T-helper 1 cell treated with Interleukin-12 subunit alpha and Interleukin-12 subunit beta and Interleukin-4 antibody, amounts not matched to agents 30 ng/mL and 1 ng/mL, for 36 hours (primary cell): Measurements from ENCODE around the gene NOC2L. TPM values are rescaled to one million over a fixed set of nuclear protein-coding genes. Genes with fewer than 3 reads are reported as not detected.
"Not testable (repeated sequence)": the region's sequence is repeated elsewhere in the genome, so short reads cannot be mapped to it uniquely, and the experiment has no call there.

ENCODE experiments used
- intact Hi-C: fragments of 100-400 bp; cut with micrococcal nuclease; formaldehyde crosslinking; loops from one replicate; pipeline ENCODE4 v1.15.1; 2024
- total RNA-seq: library from RNA; stranded (reverse); gene quantifications from 2 replicates; pipeline ENCODE4 v1.2.3, GENCODE V29; 2022

The NOC2L gene
- total RNA-seq, 1 donor from 2014 or later = 90.0 TPM

GRCh38 chr1:906600-907420 lies 52.2 kb downstream of the NOC2L start:
- intact Hi-C loops = loop anchor here (5.0 kb wide), 1 partner anchor 50 kb away; the partner anchor contains the start of gene NOC2L

GRCh38 chr1:905811-906599 lies 53.1 kb downstream of the NOC2L start:
- intact Hi-C loops = loop anchor here (2.0 to 5.0 kb wide), 2 partner anchors 37 to 51 kb away; partner anchors contain the start of gene NOC2L

GRCh38 chr1:905071-905749 lies 53.8 kb downstream of the NOC2L start:
- intact Hi-C loops = loop anchor here (2.0 to 5.0 kb wide), 2 partner anchors 36 to 52 kb away; partner anchors contain the start of gene NOC2L

- intact Hi-C loops = loop anchor here (1.0 to 2.0 kb wide), 2 partner anchors 36 to 72 kb away; no protein-coding TSS in a partner anchor
These were observed 54.6 kb downstream of the NOC2L start for GRCh38 chr1:904310-904950.

GRCh38 chr1:903721-904271 lies 55.3 kb downstream of the NOC2L start:
- intact Hi-C loops = loop anchor here (1.0 to 2.0 kb wide), 2 partner anchors 35 to 73 kb away; no protein-coding TSS in a partner anchor

GRCh38 chr1:903305-903704 lies 55.8 kb downstream of the NOC2L start:
- intact Hi-C loops = no loop called here

GRCh38 chr1:902802-903201 lies 56.3 kb downstream of the NOC2L start:
- intact Hi-C loops = no loop called here

GRCh38 chr1:901108-901859 lies 57.8 kb downstream of the NOC2L start:
- intact Hi-C loops = no loop called here

GRCh38 chr1:899636-900317 lies 59.3 kb downstream of the NOC2L start:
- intact Hi-C loops = no loop called here

- intact Hi-C loops = not testable (repeated sequence)
These were observed 61.1 kb downstream of the NOC2L start for GRCh38 chr1:897951-898350.

- intact Hi-C loops = no loop called here
These were observed 61.8 kb downstream of the NOC2L start for GRCh38 chr1:897226-897625.

Other genes with a start within 250 kb of the NOC2L start
- gene SAMD11, start 35.3 kb downstream of the NOC2L start, total RNA-seq = not detected in 2 replicates
- 26.0 and 28.3 TPM in 2 replicates for gene KLHL17, start 1.3 kb upstream of the NOC2L start, total RNA-seq
- 2.2 and 2.4 TPM in 2 replicates for gene PLEKHN1, start 7.2 kb upstream of the NOC2L start, total RNA-seq
- not detected in 2 replicates for gene PERM1, start 22.8 kb upstream of the NOC2L start, total RNA-seq
- gene HES4, start 40.8 kb upstream of the NOC2L start, total RNA-seq = 0.39 and 0.46 TPM in 2 replicates
- 210 and 211 TPM in 2 replicates for gene ISG15, start 54.2 kb upstream of the NOC2L start, total RNA-seq
- 12.7 and 12.9 TPM in 2 replicates for gene AGRN, start 60.9 kb upstream of the NOC2L start, total RNA-seq
- not detected in 2 replicates for gene RNF223, start 115.0 kb upstream of the NOC2L start, total RNA-seq
- gene C1orf159, start 156.8 kb upstream of the NOC2L start, total RNA-seq = 22.9 and 23.7 TPM in 2 replicates
- 1.7 and 3.7 TPM in 2 replicates for gene TTLL10, start 214.6 kb upstream of the NOC2L start, total RNA-seq
- 175 and 176 TPM in 2 replicates for gene TNFRSF18, start 247.3 kb upstream of the NOC2L start, total RNA-seq